NAMALWA (cell line): ENCODE results near the gene PARP1.
"Not testable (repeated sequence)": the region's sequence is repeated elsewhere in the genome, so short reads cannot be mapped to it uniquely, and the experiment has no call there.

Experiments used
- DNase-seq: peaks from one replicate; pipeline ENCODE4 v3.0.0-alpha.2; 2015; ENCODE audit warnings: low spot score

The PARP1 gene

GRCh38 chr1:226407497-226408284, at the start of gene PARP1:
TSS of gene PARP1 (minus strand) at chr1:226408093. CDS start at chr1:226407929, 164 bp downstream.
- DNase-seq: peak; percentile 96

DNA sequence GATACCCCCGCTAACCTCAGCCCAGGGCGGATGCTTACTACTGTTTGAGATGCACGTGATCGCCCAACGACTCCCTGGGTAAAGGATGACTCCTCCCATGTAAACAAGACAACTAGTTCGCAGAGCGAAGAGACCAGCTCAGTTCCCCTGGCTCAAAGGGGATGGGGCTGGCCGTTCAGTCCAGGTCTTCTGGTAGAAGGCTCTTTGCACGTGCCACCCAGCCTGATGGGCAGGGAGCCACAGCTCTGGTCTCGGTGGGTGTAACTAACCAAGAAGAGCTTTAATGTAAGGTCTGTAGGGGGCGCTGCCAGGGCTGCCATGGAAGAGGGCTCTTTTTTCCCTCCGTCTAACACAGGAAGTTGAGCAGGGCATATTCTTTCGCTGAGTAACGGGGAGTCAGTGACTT, 49.4 kb upstream of the PARP1 start:
- DNase-seq: peak; percentile 15

DNA sequence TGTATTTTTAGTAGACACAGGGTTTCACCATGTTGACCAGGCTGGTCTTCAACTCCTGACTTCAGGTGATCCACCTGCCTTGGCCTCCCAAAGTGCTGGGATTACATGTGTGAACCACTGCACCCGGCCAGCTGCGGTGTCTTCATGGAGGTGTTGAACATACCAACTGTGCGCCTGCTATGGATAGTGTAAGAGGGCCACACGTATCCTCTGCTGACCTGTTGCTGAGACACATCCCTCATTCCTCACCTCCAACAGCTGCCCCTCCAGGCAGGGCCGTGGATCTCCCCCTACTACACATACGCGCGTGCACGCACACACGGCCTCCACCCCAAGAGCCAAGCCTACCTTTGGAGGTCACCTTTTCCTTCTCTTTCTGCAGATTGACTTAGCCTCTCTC, 48.0 kb upstream of the PARP1 start:
- DNase-seq: no peak

GRCh38 chr1:226454349-226454748, 46.5 kb upstream of the PARP1 start:
- DNase-seq: no peak

DNA sequence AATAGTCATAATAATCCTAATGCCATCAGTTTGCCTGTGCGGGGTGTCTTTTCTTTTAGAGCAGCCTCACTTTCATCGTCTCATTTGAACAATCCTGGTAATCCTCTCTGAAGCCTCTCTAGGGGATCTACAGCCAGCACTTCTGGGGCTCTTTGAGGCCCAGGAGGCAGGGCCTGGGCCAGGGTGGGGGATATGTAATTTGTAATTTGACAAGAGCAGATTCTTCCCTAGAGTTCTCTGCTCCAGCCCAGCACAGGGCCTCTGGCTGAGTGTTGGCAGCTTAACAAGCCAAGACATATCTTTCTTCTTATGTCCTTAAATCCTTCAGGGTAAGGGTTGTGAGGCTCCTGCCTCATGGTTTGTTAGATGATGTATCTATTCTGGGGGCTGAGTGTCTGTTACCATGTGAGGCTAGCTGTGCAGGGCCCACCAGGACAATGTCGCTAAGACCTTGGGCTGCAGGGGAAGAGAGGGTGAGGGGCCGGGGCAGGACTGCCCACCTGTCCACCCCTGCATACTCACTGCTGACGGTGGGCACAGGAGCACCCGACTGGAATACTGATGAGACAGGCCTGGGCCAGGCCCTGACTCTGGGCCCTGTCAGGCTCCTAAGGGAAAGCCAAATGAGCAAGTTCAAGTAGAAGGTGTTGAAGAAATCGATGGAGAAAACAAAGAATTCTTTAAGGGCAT, 45.3 kb upstream of the PARP1 start:
- no peak for DNase-seq

- no peak for DNase-seq
These were observed 42.8 kb upstream of the PARP1 start for GRCh38 chr1:226450688-226451087.

DNA sequence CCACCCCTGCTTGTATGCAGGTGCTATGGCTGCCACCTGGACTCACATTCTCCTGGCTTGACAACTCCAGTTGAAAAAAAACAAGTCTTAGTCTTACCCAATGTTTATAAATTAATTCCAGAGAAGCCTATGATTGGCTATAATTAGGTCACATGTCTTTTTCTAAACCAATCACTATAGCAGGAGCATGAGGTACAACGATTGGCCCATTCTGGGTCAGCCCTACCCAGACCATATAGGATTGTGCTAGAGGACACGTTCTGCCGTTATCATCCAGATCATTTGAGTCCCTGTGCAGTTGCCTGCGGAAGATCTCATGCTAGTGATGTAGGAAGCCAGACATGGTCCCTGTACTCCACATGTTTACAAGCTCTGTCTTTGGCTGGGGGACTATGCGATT, 41.9 kb upstream of the PARP1 start:
- DNase-seq: no peak

GRCh38 chr1:226447932-226448665, 40.2 kb upstream of the PARP1 start:
- no peak for DNase-seq

DNA sequence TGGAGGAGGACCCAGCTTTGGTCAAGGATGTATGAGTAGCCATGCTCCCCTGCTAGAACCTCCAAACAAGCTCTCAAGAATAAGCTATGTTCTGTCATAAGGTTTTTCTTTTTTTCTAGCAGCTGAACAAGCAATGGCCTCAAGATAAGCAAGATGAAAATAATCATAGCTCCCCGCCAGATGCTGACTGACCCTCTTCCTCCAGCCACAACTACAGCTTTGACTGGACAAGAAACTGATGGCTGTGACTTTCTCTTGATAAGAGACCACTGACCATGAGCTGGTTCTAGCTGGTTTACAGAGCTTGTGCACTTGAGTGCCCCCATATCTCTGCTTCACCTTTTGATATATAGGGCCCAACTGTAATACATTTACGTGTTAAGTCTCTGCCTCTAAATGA, 38.2 kb upstream of the PARP1 start:
- DNase-seq: no peak

GRCh38 chr1:226444901-226445300, 37.0 kb upstream of the PARP1 start:
- peak; percentile 62 for DNase-seq

GRCh38 chr1:226443439-226443838, 35.5 kb upstream of the PARP1 start:
- no peak for DNase-seq

GRCh38 chr1:226443033-226443432, 35.1 kb upstream of the PARP1 start:
- DNase-seq: no peak

- no peak for DNase-seq
These were observed 33.7 kb upstream of the PARP1 start for GRCh38 chr1:226441629-226442028.

DNA sequence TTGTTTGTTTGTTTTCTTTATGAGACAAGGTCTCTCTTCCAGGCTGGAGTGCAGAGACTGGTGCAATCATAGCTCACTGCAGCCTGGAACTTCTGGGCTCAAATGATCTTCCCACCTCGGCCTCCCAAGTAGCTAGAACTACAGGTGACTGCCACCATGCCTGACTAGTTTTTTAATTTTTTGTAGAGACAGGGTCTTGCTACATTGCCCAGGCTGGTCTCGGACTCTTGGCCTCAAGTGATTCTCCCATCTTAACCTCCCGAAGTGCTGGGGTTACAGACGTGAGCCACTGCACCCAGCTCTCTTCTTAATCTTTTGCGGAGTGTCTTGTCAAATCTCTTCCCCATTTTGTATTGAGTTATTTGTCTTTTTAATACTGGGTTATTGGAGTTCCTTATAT, 32.6 kb upstream of the PARP1 start:
- DNase-seq: no peak

DNA sequence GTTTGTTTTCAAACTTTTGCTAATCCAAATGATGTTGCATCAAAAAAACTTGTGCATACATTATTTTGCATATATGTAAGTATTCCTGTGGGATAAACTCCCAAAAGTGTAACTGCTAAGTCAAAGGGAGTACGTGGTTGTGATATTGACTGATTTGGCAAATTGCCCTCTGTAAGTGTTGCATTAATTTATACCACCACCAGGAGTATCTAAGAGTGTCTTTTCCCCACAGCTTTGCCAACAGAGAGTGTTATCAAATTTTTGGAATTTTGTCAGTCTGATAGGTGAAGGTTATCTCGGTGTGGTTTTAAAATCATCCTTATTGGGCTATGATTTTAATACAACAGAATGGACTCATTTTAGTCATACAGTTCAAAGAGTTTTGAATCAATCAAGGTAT, 30.1 kb upstream of the PARP1 start:
- peak; percentile 52 for DNase-seq

DNA sequence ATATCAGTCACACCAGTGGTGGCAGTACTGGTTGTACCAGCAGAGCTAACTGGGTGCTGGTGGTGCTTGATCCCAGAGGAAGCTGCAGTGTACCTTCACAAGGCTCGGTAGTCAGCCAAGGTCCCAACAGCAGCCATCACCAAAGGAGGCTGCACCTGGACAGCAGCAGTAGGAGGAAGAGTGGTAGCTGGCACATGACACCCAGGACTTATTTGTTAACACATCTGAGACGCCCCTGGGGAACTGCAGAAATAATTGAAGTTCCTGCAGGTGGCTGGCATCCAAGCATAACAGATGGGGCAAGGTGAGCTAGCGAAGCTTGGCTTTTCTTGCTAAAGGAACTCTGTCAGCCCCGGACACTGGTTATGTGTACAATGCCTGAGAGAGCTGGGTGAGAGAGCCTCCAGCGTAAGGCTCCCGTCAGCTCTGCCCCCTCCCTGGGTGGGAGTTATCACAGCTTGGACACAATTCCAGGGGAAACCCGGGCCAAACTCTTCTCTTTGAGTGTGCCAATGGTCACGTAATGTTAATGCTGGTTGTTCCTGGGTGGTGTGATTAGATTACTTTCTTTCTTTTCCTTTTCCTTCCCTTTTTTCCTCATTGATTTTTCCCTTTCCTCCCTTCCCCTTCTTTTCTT, 29.1 kb upstream of the PARP1 start:
- peak; percentile 77 for DNase-seq

DNA sequence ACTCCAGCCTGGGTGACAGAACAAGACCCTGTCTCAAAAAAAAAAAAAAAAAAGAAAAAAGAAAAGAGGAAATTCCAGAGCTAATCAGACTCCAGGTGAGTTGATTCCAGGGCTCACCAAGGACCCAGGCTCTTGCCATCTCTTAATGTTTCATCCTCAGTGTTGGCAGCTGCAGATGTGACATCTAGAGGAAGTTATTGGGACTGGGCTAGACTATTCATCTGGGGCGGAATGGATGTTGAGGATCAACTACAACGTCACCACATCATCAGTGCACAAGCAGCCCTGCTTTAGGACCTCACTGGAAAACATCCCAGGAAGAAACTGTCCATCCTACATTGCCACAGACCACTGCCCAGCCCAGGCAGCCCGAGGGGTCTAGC, 28.6 kb upstream of the PARP1 start:
- peak; percentile 31 for DNase-seq

DNA sequence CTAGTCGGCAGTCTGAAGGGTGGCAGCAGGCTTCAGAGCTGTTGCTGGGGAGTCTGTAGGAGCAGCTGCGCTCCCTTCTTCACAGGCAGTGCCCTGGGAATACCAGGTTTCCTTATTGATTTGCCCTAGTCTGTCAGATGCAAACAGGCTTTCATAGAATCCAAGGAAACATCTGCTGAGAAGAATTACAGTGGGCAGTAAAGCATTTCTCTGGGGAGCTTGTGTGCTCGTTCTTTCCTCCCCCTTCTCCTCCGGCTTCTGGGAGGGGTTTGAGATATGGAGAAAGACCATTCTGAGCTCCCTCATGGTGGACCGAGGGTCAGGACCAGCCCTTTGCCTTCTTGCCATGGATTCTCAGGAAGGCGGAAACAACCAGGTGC, 25.4 kb upstream of the PARP1 start:
- DNase-seq: no peak

GRCh38 chr1:226432586-226433340, 24.9 kb upstream of the PARP1 start:
- DNase-seq: no peak

DNA sequence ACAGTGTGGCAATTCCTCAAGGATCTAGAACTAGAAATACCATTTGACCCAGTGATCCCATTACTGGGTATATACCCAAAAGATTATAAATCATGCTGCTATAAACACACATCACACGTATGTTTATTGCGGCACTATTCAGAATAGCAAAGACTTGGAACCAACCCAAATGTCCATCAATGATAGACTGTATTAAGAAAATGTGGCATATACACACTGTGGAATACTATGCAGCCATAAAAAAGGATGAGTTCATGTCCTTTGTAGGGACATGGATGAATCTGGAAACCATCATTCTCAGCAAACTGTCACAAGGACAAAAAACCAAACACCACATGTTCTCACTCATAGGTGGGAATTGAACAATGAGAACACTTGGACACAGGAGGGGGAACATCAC, 24.0 kb upstream of the PARP1 start:
- DNase-seq: not testable (repeated sequence)

DNA sequence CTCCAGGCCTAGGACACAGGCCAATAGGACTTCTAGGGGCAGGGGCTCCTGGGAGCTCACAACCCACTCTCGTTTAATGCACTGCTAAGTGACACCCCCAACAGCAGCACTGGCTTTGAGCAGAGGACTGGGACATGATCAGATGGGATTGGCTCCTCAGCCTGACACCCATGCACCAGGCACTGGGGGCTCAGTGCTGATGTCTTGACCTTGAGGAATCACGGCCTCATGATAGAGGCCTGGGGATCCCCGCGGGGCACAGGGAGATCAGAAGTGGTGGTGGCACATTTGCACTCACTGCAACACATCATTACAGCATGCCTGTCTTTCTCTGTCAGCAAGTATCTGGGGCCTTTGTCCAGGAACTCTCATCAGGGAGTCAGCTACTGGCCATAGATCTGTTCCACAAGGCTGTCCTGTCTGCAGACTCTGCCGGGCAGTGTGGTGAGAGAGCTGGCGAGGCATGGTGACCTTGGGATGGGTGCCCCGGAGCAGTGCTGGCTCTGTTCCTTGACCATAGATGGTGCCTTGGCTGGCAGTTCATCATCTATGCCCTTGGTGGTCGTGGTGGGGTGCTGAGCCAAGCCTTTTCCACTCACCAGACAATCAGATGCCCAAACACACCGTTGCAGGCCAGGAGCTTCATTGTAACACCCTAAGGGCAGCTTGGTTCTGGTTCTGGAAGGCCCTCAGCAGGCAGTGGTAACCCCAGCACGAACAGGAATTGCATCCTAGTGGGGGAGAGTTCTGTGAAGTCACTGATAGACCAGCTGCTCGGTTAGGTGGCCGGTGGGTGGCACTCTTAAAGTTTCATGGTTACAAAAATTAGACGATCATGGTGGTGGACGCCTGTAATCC, 22.2 kb upstream of the PARP1 start:
- DNase-seq: no peak
